ENCODE results near the gene KRTAP10-12.

DNA sequence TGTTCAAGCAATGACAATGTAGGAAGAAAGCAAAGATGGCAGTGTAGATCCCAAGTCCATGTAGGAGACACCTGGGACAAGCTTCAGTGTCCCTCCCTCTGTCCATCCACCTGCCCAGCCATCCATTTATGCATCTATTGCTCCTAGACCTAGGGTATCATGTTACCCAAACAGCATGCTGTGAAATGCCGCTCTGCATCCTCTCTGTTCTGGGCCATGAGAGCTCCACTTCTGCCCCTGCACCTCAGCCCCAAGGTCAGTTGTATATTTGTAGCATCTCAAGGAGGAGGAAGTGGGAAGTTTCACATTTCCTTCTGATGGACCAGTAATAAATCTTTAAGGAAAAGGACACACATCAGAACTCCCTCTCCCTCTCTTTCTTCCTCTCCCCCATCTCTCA, 42.3 kb downstream of the KRTAP10-12 start:
- no peak for TF ChIP-seq POLR2A (IDR thresholded peaks at IDR 0.05)
- TF ChIP-seq, protein P1, sequence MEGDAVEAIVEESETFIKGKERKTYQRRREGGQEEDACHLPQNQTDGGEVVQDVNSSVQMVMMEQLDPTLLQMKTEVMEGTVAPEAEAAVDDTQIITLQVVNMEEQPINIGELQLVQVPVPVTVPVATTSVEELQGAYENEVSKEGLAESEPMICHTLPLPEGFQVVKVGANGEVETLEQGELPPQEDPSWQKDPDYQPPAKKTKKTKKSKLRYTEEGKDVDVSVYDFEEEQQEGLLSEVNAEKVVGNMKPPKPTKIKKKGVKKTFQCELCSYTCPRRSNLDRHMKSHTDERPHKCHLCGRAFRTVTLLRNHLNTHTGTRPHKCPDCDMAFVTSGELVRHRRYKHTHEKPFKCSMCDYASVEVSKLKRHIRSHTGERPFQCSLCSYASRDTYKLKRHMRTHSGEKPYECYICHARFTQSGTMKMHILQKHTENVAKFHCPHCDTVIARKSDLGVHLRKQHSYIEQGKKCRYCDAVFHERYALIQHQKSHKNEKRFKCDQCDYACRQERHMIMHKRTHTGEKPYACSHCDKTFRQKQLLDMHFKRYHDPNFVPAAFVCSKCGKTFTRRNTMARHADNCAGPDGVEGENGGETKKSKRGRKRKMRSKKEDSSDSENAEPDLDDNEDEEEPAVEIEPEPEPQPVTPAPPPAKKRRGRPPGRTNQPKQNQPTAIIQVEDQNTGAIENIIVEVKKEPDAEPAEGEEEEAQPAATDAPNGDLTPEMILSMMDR (IDR thresholded peaks at IDR 0.05), result no peak
